HG03196 (cell line): ENCODE data around the gene SC5D.

ENCODE experiments used
- ATAC-seq: cut with Tn5 transposase; IDR thresholded peaks from one replicate; pipeline ENCODE4 v1.9.1; 2021; ENCODE audit not compliant: unreplicated experiment

Gene SC5D

DNA sequence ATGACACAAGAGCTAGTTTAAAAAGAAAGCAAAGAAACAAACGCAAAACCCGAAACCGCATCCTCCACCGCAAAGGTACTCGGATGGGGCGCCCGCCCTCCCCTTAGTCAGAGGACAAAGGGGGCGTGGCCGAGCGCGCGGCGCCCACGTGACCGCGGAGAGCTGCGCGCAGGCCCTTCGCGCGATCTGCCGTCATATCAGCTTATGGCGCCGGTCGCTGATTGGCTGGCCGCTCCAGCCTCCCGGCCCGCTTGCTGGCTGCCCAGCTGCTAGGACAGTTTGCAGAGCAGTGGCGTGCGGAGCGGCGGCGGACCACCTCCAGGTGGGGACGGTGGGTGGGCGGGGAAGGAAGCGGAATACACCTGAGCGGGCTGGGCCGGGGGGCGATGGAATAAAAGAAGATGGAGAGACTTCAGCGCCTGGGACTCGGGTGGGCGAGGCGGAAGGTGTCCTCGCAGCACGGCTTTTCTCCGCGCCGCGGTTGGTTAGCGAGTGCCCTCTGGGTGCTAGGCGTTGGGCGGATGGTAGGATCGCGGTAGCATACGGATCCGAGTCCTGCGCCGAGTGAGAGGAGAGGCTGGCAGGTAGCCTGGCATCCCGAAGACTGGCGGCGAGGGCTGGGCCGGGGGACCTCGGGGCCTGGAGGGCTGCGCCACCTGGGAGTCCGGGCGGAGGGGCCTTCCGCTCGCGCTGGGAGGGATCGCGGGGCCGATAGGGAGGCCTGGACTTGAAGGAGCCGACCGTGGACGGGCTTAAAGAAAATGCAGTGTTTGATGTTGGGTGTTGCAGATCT, at the start of gene SC5D:
Gene SC5D, plus strand, starts transcription at position 277 of the 793 bp plus-strand sequence. CDS start 10,605 bp downstream, outside the sequence.
- ATAC-seq: peak; percentile 96

GRCh38 chr11:121244884-121245283, 47.7 kb upstream of the SC5D start:
- no peak for ATAC-seq

DNA sequence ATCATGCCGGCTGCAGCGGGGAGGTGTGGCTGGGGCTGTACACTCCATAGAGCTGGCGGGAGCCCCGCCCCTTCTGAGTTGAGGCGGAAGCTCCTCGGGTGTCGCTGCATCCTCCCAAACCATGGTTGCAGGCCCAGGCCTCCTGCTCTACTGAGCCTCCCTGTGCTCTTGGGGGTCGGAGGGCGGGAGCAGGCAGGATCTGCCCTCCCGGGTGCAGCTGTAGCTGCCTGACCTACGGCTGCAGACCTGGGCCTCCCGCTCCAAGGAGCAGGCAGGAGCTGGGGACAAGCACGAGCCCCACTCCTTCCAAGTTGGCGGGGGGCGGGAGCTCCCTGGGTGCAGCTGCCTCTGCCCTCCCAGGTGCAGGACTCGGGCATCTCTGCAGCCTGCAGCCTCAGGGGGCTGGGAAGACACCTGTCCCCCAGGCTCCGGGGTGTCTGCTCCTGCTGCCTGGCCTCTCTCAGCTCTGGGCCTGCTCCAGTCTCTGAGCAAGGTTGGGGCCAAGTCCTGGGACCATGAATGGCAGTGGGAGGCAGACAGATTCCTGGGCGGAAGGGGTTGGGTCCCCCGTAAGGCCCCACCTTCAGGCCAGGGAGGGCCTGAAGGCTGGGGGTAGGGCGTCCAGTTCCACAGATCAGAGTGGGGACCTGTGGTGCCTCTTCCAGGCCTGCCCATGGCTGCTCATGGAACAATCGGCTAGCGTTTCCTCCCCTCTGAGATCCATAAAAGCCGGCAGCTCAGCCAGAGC, 46.4 kb upstream of the SC5D start:
- ATAC-seq: no peak

DNA sequence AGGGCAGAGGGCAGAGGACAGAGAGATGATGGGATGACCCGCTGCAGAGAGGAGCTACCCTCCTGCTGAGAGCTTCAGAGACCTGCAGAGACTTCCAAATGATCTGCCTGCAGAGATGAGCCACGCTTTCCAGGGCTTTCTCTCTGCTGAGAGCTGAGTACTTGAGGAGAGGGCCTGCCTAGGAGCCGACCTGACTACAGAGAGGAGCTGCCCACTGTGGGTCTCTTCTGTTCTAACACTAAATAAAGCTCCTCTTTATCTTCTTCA, 45.9 kb upstream of the SC5D start:
- no peak for ATAC-seq

- ATAC-seq: no peak
Measured at GRCh38 chr11:121248496-121248895, 44.1 kb upstream of the SC5D start.

DNA sequence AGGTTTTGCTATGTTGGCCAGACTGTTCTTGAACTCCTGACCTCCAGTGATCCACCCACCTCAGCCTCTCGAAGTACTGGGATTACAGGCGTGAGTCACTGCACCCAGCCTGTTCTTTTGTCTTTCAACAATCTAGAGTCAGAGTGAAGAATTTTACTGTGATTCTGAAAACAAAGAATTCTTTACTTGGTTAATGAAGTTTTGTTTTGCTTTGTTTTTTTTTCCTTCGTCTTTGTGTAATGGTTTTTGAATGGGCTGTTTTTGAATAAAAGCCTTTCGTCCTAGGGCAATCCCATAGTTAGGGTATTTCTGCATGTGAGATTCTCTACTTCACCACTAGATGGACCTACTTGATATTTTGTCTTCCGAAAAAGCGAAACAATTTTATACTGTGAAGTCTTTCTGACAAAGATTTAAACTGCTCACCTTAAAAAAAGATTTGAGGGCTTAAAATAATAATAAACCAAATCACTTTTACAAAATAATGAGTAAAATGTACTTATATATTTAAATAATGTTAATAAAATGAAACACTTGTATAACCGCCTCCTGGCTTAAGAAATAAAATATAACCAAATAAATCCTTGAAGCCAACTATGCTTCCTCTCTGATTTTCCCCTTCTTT, 43.4 kb upstream of the SC5D start:
- no peak for ATAC-seq

- no peak for ATAC-seq
Measured at GRCh38 chr11:121250843-121251242, 41.7 kb upstream of the SC5D start.

- ATAC-seq: no peak
Measured at GRCh38 chr11:121253951-121254350, 38.6 kb upstream of the SC5D start.

DNA sequence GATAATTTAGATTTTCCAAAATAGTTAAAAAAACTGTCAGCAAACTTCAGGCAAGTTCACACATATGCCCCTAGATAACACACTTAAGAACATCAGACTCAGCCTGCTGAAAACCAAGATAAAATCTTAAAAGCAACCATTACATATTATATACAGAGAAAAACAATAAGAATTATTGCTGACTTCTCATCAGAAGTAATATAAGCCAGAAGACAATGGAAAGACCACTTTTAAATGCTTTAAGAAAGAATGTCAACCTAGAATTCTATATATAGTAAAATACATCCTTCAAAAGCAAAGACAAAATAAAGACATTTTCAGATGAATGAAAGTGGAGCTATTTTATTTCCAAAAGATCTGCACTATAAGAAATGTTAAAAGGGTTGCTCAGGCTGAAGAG, 37.8 kb upstream of the SC5D start:
- ATAC-seq: no peak

GRCh38 chr11:121255473-121256125, 37.0 kb upstream of the SC5D start:
- ATAC-seq: no peak

GRCh38 chr11:121257289-121257688, 35.3 kb upstream of the SC5D start:
- ATAC-seq: no peak

DNA sequence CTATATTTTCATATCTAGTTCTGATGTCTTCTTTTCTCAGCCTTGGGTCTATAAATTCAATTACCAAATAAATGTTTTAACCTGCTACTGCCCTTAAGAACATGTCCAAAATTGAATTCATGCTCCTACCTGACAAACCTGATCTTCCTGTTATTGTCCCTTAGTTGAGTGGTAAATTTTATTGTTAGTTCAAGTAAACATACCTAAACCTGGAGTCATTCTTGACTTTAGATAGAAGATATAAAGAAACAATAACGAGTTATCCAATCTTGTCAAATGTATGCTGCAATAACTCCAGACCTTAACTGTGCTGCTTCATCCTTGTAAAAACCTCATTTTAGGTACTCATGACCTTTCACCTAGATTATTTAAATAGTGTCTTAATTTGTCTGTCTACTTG, 34.6 kb upstream of the SC5D start:
- ATAC-seq: no peak

- ATAC-seq: no peak
Measured at GRCh38 chr11:121265586-121265985, 27.0 kb upstream of the SC5D start.

GRCh38 chr11:121268581-121268980, 24.0 kb upstream of the SC5D start:
- no peak for ATAC-seq

GRCh38 chr11:121270001-121270678, 22.4 kb upstream of the SC5D start:
- no peak for ATAC-seq

DNA sequence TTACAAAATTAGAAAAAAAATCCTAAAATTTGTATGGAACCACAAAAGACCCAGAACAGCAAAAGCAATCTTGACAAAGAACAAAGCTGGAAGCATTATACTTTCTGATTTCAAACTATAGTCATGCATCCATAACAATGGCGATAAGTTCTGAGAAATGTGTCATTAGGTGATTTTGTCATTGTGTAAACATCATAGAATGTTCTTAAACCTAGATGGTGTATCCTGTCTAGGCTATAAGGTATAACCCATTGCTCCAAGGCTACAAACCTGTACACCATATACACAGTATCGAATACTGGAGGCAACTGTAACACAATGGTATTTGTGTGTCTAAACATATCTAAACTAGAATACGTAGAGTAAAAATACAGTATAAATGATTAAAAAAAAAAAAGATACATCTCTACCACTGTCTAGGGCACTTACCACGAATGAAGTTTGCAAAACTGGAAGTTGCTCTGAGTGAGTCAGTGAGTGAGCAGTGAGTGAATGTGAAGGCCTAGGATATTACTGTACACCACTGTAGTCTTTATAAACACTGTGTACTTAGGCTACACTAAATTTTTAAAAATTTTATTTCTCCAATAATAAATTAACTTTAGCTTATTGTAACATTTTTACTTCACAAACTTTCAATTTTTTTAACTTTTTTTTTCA, 18.1 kb upstream of the SC5D start:
- ATAC-seq: no peak

DNA sequence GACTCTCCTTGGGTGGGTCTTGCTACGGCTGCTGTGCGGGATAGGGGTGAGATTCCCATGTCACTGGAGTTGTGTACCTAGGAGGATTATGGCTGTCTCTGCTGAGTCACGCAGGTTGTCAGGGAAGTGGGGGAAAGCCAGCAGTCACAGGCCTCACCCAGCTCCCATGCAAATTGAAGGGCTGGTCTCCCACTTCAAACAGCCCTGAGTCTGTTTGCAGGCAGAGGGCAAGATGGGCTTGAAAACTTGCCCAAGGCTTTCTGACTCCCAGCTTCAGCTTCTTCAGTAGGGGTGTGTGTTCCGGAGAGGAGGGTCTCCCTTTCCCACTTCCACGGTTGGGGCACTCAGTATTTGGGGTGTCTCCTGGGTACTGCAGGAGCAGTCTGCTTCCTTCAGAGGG, 10.9 kb upstream of the SC5D start:
- ATAC-seq: no peak

DNA sequence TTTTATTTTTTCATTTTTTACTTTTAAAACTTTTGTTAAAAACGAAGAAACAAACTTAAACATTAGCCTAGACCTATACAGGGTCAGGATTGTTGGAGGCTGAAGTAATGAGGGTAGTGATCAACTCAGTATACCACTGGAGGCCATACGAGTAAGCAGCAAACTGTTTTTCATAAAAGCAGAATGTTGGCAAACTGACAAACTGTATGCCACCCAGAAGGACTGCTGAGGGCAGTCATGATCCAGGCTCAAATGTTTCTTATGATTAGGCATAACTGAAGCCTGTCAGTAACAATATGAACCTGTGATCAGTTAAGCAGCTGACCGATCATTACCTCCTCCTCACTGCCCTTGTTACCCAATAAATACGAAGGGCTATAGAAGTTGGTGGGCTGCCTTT, 10.2 kb upstream of the SC5D start:
- ATAC-seq: no peak

DNA sequence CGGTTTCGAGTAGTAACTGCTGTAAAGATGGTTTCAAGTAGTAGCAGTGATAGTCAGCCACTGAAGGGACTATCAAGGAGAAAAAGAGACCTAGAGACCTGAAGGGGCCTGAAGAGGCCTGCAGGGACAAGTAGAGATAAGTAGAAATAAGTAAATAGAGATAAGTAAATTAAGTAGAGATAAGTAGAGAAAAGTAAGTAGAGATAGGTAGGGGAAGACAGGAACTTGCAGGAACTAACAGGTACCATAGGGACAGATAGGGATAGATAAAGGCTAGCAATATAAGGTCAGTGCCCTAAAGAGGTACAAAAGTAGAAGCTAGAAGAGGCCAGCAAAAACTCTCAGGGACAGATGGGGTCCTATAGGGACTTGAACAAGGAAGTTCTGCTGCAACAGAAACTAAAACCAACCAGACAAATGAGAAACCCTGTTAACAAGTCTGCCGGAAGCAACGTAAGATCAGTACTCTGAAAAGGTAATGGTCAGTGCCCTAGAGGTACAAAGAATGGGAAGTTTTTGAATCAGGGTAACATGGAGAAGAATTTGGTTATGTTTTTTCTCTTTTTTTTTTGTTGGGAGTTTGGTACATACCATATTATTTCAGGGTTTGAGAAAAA, 9.6 kb upstream of the SC5D start:
- no peak for ATAC-seq

GRCh38 chr11:121291319-121291718, 1.3 kb upstream of the SC5D start:
- no peak for ATAC-seq
